NCI-H2107 treated with DMSO at 0.1 percent for 48 hours (cell line): ENCODE results near the gene UNK.
"Not testable (repeated sequence)": the region's sequence is repeated elsewhere in the genome, so short reads cannot be mapped to it uniquely, and the experiment has no call there.

ENCODE experiments used
- DNase-seq: peaks from one replicate; lab custom pipeline; 2025; ENCODE audit not compliant: unreplicated experiment; lab: John Stamatoyannopoulos, UW

Gene UNK

DNA sequence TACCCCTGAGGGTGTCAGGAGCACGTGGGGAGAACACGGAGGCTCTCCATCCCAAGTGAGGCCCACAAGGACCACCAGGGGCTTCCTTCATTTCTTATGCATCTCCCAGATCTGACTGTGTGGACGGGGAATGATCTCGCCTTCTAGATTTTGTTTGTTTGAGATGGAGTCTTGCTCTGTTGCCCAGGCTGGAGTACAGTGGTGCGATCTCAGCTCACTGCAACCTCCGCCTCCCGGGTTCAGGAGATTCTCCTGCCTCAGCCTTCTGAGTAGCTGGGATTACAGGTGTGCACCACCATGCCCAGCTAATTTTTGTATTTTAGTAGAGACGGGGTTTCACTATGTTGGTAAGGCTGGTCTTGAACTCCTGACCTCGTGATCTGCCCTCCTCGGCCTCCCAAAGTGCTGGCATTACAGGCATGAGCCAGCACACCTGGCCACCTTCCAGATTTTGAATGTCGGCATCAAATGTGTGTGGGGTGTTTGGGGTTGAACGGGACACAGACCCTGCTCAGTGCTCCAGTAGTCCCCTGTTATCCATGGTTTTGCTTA lies 84.2 kb downstream of the UNK start:
- DNase-seq: not testable (repeated sequence)

DNA sequence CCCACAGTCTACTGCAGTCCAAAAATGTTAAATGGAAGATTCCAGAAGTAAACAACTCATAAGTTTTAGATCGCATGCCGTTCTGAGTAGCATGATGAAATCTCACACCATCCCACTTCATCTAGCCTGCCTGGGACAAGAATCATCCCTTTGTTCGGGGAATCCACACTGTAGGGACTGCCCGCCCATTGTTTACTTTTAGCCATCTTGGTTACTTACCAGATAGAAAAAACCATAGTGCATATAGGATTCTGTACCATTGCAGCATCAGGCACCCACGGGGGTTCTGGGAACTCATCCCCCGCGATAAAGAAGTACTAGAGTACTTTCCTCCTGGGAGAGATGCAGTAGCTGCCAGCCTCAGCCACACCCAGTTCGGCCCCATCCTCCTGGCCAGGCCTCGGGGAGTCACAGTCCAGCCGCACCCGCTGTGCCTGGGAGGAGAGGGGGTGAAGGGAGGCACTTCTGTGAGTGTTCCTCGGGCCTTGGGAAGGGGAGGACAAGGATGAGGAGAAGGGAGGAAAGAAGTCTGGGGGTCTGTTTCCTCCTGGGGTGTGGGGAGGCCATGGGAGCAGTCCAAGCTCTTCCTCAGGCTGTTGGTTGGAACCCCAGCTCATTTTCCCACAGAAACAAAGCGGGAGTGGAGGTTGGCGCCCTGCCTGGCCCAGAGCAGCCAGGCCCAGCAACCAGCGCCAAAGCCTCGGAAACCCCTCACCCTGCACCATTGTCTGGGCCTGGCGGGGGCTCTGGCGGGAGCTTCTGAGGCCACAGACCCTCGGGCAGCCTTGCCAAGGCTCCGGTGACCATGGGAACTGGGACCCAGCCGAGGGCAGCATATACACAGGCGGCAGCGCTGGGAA lies 84.9 kb downstream of the UNK start:
- DNase-seq: no peak

DNA sequence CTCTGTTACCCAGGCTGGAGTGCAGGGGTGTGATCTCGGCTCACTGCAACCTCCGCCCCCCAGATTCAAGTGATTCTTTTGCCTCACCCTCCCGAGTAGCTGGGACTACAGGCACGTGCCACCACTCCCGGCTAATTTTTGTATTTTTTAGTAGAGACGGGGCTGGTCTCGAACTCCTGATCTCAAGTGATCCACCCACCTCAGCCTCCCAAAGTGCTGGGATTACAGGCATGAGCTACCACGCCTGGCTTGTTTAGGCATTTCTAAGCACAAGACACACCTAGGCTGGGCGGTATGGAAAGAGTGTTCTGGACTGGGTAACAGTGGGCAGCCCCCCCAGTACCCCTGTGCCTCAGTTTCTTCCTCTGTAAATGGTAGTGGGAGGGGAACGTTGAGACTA lies 85.6 kb downstream of the UNK start:
- DNase-seq: not testable (repeated sequence)

DNA sequence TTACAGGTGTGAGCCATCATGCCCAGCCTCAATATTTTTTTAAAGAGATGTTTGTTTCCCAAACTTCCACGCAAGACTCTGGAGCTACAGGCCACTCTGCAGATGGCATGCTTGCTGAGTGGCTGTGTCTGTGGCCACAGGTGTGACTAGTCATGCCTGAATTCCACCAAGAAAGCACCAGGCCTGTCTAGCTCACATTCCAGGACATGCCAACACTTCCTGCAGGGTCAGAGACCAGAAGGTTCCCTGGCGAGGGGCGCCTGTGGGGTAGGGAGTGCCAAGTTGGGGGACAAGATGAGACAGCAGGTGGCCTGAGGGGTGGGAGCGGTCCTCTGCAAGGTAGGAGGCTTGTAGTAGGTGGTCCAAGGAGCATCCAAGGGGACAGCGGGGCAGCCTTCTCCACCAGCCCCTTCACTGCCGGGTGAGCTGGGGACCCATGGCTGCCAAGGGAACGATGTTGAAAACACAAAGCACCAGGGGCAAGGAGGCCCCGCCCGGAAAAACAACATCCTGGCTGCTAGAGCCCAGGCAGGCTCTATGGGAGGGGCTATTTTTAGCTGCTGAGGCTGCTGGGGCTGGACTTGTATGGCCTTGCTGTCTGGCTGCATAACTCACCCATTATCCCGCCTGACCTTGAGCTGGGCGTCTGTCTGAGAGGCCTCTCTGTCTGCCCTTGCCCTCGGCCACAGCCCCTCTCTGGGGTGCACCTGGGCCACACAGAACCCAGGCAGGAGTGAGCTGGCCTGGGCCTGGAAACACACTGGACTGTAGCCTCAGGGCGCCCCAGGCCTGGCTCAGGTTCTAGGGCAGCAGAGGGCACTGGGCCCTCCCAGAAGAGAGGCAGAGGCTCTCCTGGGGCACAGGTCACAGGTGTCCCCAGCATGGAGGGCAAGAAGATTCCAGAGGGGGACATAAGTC lies 88.1 kb downstream of the UNK start:
- DNase-seq: no peak

DNA sequence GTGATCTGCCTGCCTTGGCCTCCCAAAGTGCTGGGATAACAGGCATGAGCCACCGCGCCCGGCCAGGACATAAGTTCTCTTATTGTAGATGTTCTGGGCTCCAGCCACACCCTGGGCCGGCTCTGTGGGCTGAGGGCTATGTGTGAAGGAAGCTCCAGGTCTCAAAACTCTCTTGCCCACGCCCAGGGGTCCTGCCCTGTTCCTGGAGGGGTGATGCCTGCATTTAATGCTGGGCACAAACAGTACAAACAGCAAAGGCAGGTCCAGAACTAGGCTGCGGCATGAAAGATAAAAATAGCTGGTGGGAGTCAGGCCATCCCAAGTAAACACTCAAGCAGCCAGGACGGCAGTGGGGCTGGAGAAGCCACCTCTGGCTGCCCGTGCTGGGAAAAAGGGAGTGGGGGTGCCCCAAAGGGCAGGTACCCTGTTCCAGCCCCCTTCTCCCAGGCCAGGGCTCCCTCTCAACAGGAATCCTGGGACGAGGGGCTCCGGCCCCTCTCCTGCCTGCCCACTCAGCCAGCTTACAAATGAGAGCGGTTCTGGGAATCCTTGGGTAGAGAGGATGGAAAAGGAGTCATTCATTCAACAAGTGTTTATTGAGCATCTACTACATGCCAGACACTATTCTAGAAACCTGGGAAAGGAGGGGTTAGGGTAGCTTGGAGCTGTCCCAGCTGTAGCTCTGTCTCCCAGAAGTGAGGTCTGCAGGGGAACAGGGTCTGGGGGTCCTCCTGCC lies 89.1 kb downstream of the UNK start:
- DNase-seq: no peak

DNA sequence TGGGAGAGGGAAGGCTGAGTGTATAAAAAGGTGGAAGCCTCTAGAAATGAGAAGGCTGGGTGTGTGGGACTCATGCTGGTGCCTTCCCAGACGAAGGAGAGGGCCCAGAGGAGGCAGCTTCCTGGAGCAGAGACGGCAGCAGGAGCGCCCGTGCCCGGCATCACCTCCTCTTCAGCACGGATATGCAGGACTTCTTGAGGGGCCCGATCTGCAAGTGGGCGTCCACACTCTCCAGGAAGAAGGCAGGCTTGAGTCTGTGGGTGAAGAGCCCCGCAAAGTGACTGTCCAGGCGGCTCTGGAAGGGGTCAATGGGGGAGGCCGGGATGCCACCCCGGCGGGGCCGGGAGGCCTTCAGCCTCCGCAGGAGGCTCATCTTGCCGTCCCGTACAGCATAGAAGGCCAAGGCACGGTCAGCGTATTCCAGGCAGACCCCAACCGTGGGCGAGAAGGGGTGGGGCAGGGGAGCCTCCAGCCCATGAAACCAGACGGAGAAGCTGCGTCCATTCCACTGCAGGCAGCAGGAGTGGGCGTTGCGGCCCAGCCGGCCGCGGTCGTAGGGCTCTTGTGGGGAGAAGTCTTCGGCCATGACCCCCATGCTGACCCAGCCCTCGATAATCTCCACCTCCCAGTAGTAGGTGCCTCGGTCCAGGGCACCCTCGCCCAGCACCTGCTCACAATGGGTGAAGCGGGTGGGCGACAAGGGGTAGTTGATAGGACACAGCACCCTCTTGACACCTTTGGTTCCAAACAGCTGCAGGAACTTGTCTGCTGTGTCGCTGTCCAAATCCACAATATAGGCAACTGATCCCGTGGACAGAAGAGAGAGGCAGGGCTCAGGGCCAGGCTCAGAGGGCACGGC lies 89.9 kb downstream of the UNK start:
- DNase-seq: no peak
